ENCODE data around the gene PPP1R16B.

The PPP1R16B gene

GRCh38 chr20:38883981-38884733 lies 78.7 kb downstream of the PPP1R16B start:
- Histone ChIP-seq H3K27ac (no peak overlapping the region), H2AFZ (ENCODE audit: low read depth) (no peak overlapping the region), H3K4me3 (IDR thresholded peaks at IDR 0.05; ENCODE audit: insufficient read depth, low read depth, low read length) (no peak overlapping the region), H3K9ac (no peak overlapping the region), H3K79me2 (ENCODE audit: insufficient read depth, low read depth) (no peaks in the 10 kb centered on the region), H3K4me2 (no peak overlapping the region), H3K27me3 (ENCODE audit: insufficient read depth, low read depth) (no peaks in the 10 kb centered on the region), H3K4me1 (ENCODE audit: low read depth, poor library complexity, severe bottlenecking) (peaks cover 16% of the 10 kb centered on the region), H3K36me3 (ENCODE audit: insufficient read depth) (no peaks in the 10 kb centered on the region), H4K20me1 (ENCODE audit: insufficient read depth) (no peaks in the 10 kb centered on the region)
- no peak for TF ChIP-seq CTCF (conservative IDR thresholded peaks at IDR 0.05; ENCODE audit: low read depth, low read length)

GRCh38 chr20:38885357-38885756 lies 79.9 kb downstream of the PPP1R16B start:
- Histone ChIP-seq H3K9ac (no peak overlapping the region), H3K4me2 (no peak overlapping the region), H3K4me1 (ENCODE audit: low read depth, poor library complexity, severe bottlenecking) (peaks cover 16% of the 10 kb centered on the region), H3K27me3 (ENCODE audit: insufficient read depth, low read depth) (no peaks in the 10 kb centered on the region), H2AFZ (ENCODE audit: low read depth) (no peak overlapping the region), H3K36me3 (ENCODE audit: insufficient read depth) (no peaks in the 10 kb centered on the region), H4K20me1 (ENCODE audit: insufficient read depth) (no peaks in the 10 kb centered on the region), H3K4me3 (IDR thresholded peaks at IDR 0.05; ENCODE audit: insufficient read depth, low read depth, low read length) (no peak overlapping the region), H3K79me2 (ENCODE audit: insufficient read depth, low read depth) (no peaks in the 10 kb centered on the region), H3K27ac (no peak overlapping the region)
- TF ChIP-seq CTCF (conservative IDR thresholded peaks at IDR 0.05; ENCODE audit: low read depth, low read length), result no peak

- no peak overlapping the region for H3K9ac ChIP-seq
- no peak overlapping the region for H3K4me2 ChIP-seq
- no peak overlapping the region for H3K4me3 ChIP-seq (IDR thresholded peaks at IDR 0.05; ENCODE audit: insufficient read depth, low read depth, low read length)
- H2AFZ ChIP-seq (ENCODE audit: low read depth), result no peak overlapping the region
- H3K27ac ChIP-seq, result no peak overlapping the region
- H4K20me1 ChIP-seq (ENCODE audit: insufficient read depth), result no peaks in the 10 kb centered on the region
- H3K4me1 ChIP-seq (ENCODE audit: low read depth, poor library complexity, severe bottlenecking), result peaks cover 27% of the 10 kb centered on the region
- TF ChIP-seq CTCF (conservative IDR thresholded peaks at IDR 0.05; ENCODE audit: low read depth, low read length), result no peak
- no peaks in the 10 kb centered on the region for H3K36me3 ChIP-seq (ENCODE audit: insufficient read depth)
- no peaks in the 10 kb centered on the region for H3K27me3 ChIP-seq (ENCODE audit: insufficient read depth, low read depth)
- no peaks in the 10 kb centered on the region for H3K79me2 ChIP-seq (ENCODE audit: insufficient read depth, low read depth)
These were observed 82.7 kb downstream of the PPP1R16B start for GRCh38 chr20:38888059-38888831.

GRCh38 chr20:38889050-38889449 lies 83.6 kb downstream of the PPP1R16B start:
- no peak for TF ChIP-seq CTCF (conservative IDR thresholded peaks at IDR 0.05; ENCODE audit: low read depth, low read length)
- H3K79me2 ChIP-seq (ENCODE audit: insufficient read depth, low read depth), result no peaks in the 10 kb centered on the region

More at GRCh38 chr20:38889050-38889449, 83.6 kb downstream of the PPP1R16B start:
- no peak overlapping the region for H3K4me2 ChIP-seq
- no peaks in the 10 kb centered on the region for H4K20me1 ChIP-seq (ENCODE audit: insufficient read depth)
- H3K27ac ChIP-seq, result no peak overlapping the region
- no peak overlapping the region for H2AFZ ChIP-seq (ENCODE audit: low read depth)
- H3K36me3 ChIP-seq (ENCODE audit: insufficient read depth), result no peaks in the 10 kb centered on the region
- no peak overlapping the region for H3K9ac ChIP-seq
- no peaks in the 10 kb centered on the region for H3K27me3 ChIP-seq (ENCODE audit: insufficient read depth, low read depth)
- no peak overlapping the region for H3K4me3 ChIP-seq (IDR thresholded peaks at IDR 0.05; ENCODE audit: insufficient read depth, low read depth, low read length)
- H3K4me1 ChIP-seq (ENCODE audit: low read depth, poor library complexity, severe bottlenecking), result peaks cover 34% of the 10 kb centered on the region
